ENCODE data around the gene ATXN1.

Gene ATXN1

GRCh38 chr6:16319813-16320532, 441.3 kb downstream of the ATXN1 start:
- peak; percentile 70 for DNase-seq

- DNase-seq: no peak
Observed at GRCh38 chr6:16318953-16319720, 442.1 kb downstream of the ATXN1 start.

- DNase-seq: no peak
Observed at GRCh38 chr6:16318538-16318937, 442.7 kb downstream of the ATXN1 start.

GRCh38 chr6:16316741-16317251, 444.5 kb downstream of the ATXN1 start:
- no peak for DNase-seq

- DNase-seq: no peak
Observed at GRCh38 chr6:16314296-16314695, 447.0 kb downstream of the ATXN1 start.

GRCh38 chr6:16313732-16314131, 447.5 kb downstream of the ATXN1 start:
- no peak for DNase-seq

- DNase-seq: no peak
Observed at GRCh38 chr6:16311763-16312162, 449.5 kb downstream of the ATXN1 start.

- DNase-seq: no peak
Observed at GRCh38 chr6:16306334-16306733, 454.9 kb downstream of the ATXN1 start.

GRCh38 chr6:16305788-16306187, 455.5 kb downstream of the ATXN1 start:
- DNase-seq: no peak

GRCh38 chr6:16305246-16305725, 456.0 kb downstream of the ATXN1 start:
- DNase-seq: no peak

GRCh38 chr6:16302721-16303552, 458.3 kb downstream of the ATXN1 start:
- DNase-seq: no peak

- DNase-seq: no peak
Observed at GRCh38 chr6:16301511-16301910, 459.7 kb downstream of the ATXN1 start.

- no peak for DNase-seq
Observed at GRCh38 chr6:16299861-16300260, 461.4 kb downstream of the ATXN1 start.

GRCh38 chr6:16296061-16296670, 465.1 kb downstream of the ATXN1 start:
- DNase-seq: peak; percentile 26

GRCh38 chr6:16295471-16295870, 465.8 kb downstream of the ATXN1 start:
- no peak for DNase-seq

GRCh38 chr6:16295060-16295459, 466.2 kb downstream of the ATXN1 start:
- peak; percentile 40 for DNase-seq

GRCh38 chr6:16294371-16294770, 466.9 kb downstream of the ATXN1 start:
- DNase-seq: peak; percentile 29

GRCh38 chr6:16292942-16293341, 468.3 kb downstream of the ATXN1 start:
- DNase-seq: no peak

- DNase-seq: no peak
Observed at GRCh38 chr6:16292432-16292831, 468.8 kb downstream of the ATXN1 start.

- peak; percentile 32 for DNase-seq
Observed at GRCh38 chr6:16291739-16292138, 469.5 kb downstream of the ATXN1 start.

- DNase-seq: no peak
Observed at GRCh38 chr6:16288163-16288562, 473.1 kb downstream of the ATXN1 start.

- DNase-seq: peak; percentile 83
Observed at GRCh38 chr6:16286151-16286522, 475.1 kb downstream of the ATXN1 start.

Data from islet precursor cell (in vitro differentiated cells).